AG04450 (cell line): ENCODE data around the gene UNKL. TPM values are rescaled to one million over a fixed set of nuclear protein-coding genes. Genes with fewer than 3 reads are reported as not detected.

Experiments used
- CTCF ChIA-PET: fragments of 300-600, 350-600 bp; formaldehyde crosslinking; extraction: SDS; loops from one replicate; lab custom pipeline; 2022; ENCODE audit warnings: antibody characterized with exemption, inconsistent platforms; lab: Charles Lee
- POLR2A ChIA-PET: fragments of 350-600 bp; formaldehyde crosslinking; extraction: SDS; loops from one replicate; lab custom pipeline; 2021; ENCODE audit warnings: antibody characterized with exemption, inconsistent platforms; lab: Yijun Ruan, JAX
- DNase-seq: peaks from one replicate; pipeline ENCODE4 v3.0.0-alpha.2; 2011; ENCODE audit warnings: low read depth, low spot score
- H3K27ac ChIP-seq: one replicate; pipeline ENCODE4 v1.5.1; 2012; ENCODE audit warnings: low read depth, low read length, control low read depth
- H3K27me3 ChIP-seq: one replicate; pipeline ENCODE4 v1.6.0; 2012; ENCODE audit warnings: low read length; ENCODE audit not compliant: control insufficient read depth, insufficient read depth
- H3K4me3 ChIP-seq: 2 replicates; pipeline ENCODE4 v1.5.1; 2011; ENCODE audit warnings: mild to moderate bottlenecking, low read depth, low read length, control low read depth
- H3K9me3 ChIP-seq: 2 replicates; pipeline ENCODE4 v1.5.1; 2012; ENCODE audit warnings: low read length; ENCODE audit not compliant: control insufficient read depth, insufficient read depth
- CTCF ChIP-seq: IDR thresholded peaks from 2 replicates; pipeline ENCODE4 v1.5.1; 2011; ENCODE audit warnings: low read depth, low read length, control low read depth, inconsistent platforms
- polyA plus RNA-seq: library from polyadenylated mRNA; depleted of rRNA; stranded (reverse); fragments of >200 nt; gene quantifications from 2 replicates; pipeline ENCODE4 v1.2.3, GENCODE V29; 2011

The UNKL gene
- polyA plus RNA-seq, 1 experiment: 7.6 TPM

- no peak for DNase-seq
- no peak overlapping the region for H3K4me3 ChIP-seq
- no peaks in the 10 kb centered on the region; the same call in 1 of the 2 replicates for H3K9me3 ChIP-seq
- ChIA-PET POLR2A (no interaction called here), CTCF (no interaction called here)
- H3K27me3 ChIP-seq: no peaks in the 10 kb centered on the region
- TF ChIP-seq CTCF: no peak
- H3K27ac ChIP-seq: no peak overlapping the region
Observed at GRCh38 chr16:1319041-1319440, 95.5 kb downstream of the UNKL start.

GRCh38 chr16:1318268-1318545 lies 96.3 kb downstream of the UNKL start:
- Histone ChIP-seq H3K27ac (no peak overlapping the region), H3K9me3 (no peaks in the 10 kb centered on the region; the same call in 1 of the 2 replicates), H3K27me3 (no peaks in the 10 kb centered on the region), H3K4me3 (no peak overlapping the region)
- POLR2A ChIA-PET: no interaction called here
- TF ChIP-seq CTCF: no peak
- CTCF ChIA-PET: no interaction called here
- DNase-seq: no peak

GRCh38 chr16:1317479-1318267 lies 96.8 kb downstream of the UNKL start:
- Histone ChIP-seq H3K4me3 (no peak overlapping the region), H3K27me3 (no peaks in the 10 kb centered on the region), H3K9me3 (no peaks in the 10 kb centered on the region; the same call in 1 of the 2 replicates), H3K27ac (no peak overlapping the region)
- DNase-seq: no peak
- CTCF ChIA-PET: no interaction called here
- TF ChIP-seq CTCF: no peak
- POLR2A ChIA-PET: no interaction called here

- no peaks in the 10 kb centered on the region for H3K27me3 ChIP-seq
- no peak for TF ChIP-seq CTCF
- no peak overlapping the region for H3K4me3 ChIP-seq
- H3K9me3 ChIP-seq: no peaks in the 10 kb centered on the region; the same call in 1 of the 2 replicates
- ChIA-PET POLR2A (interaction anchor here (0.6 kb wide), 1 partner anchor 10 kb away, joined by 3 read pairs; no protein-coding TSS in a partner anchor), CTCF (no interaction called here)
- DNase-seq: no peak
- no peak overlapping the region for H3K27ac ChIP-seq
Observed at GRCh38 chr16:1316033-1316405, 98.5 kb downstream of the UNKL start.
